Smooth muscle cell (in vitro differentiated cells): ENCODE measurements around the gene CPNE2. TPM values are rescaled to one million over a fixed set of nuclear protein-coding genes. Genes with fewer than 3 reads are reported as not detected.

Source experiments
- DNase-seq: peaks from one replicate; lab custom pipeline; 2025; ENCODE audit not compliant: unreplicated experiment; lab: John Stamatoyannopoulos, UW
- H2AFZ ChIP-seq: fragments of 200-600 bp; sonication (generic); 2 replicates; pipeline ENCODE4 v1.6.0; 2016; ENCODE audit warnings: antibody characterized with exemption, low read depth, mild to moderate bottlenecking
- H3F3A ChIP-seq: fragments of 200-600 bp; sonication (generic); 2 replicates; pipeline ENCODE4 v1.6.0; 2017; ENCODE audit warnings: antibody characterized with exemption, low read depth
- H3K27ac ChIP-seq: fragments of 200-600 bp; sonication (generic); 2 replicates; pipeline ENCODE4 v1.5.1; 2016; ENCODE audit warnings: low read depth, mild to moderate bottlenecking
- H3K27me3 ChIP-seq: fragments of 200-600 bp; sonication (generic); 2 replicates; pipeline ENCODE4 v1.6.1; 2016; ENCODE audit warnings: low read depth, mild to moderate bottlenecking
- H3K36me3 ChIP-seq: fragments of 200-600 bp; sonication (generic); 2 replicates; pipeline ENCODE4 v1.5.1; 2016; ENCODE audit warnings: low read depth
- H3K4me1 ChIP-seq: fragments of 200-600 bp; sonication (generic); 2 replicates; pipeline ENCODE4 v1.5.1; 2016; ENCODE audit warnings: low read depth
- H3K4me2 ChIP-seq: fragments of 200-600 bp; sonication (generic); 2 replicates; pipeline ENCODE4 v1.6.0; 2016; ENCODE audit warnings: mild to moderate bottlenecking
- H3K4me3 ChIP-seq: fragments of 200-600 bp; sonication (generic); 2 replicates; pipeline ENCODE4 v1.5.1; 2016; ENCODE audit warnings: mild to moderate bottlenecking
- H3K79me2 ChIP-seq: fragments of 200-600 bp; sonication (generic); 2 replicates; pipeline ENCODE4 v1.6.0; 2016; ENCODE audit warnings: low read depth, mild to moderate bottlenecking
- H3K9ac ChIP-seq: fragments of 200-600 bp; sonication (generic); 2 replicates; pipeline ENCODE4 v1.6.0; 2016; ENCODE audit warnings: low read depth
- H3K9me3 ChIP-seq: fragments of 200-600 bp; sonication (generic); replicated peaks from 2 replicates; pipeline ENCODE4 v1.5.1; 2016; ENCODE audit warnings: low read depth
- H4K20me1 ChIP-seq: fragments of 200-600 bp; sonication (generic); 2 replicates; pipeline ENCODE4 v1.6.0; 2016; ENCODE audit warnings: low read depth
- CTCF ChIP-seq: fragments of 200-600 bp; sonication (generic); IDR thresholded peaks from 2 replicates; pipeline ENCODE4 v1.5.1; 2017; ENCODE audit warnings: borderline replicate concordance, mild to moderate bottlenecking, antibody characterized with exemption; ENCODE audit not compliant: insufficient read depth, poor library complexity, severe bottlenecking
- WGBS: methylation state at CpG from one replicate; pipeline ENCODE4 v1.1.7; 2016; ENCODE audit warnings: low lambda C conversion rate; 5-methylcytosine and 5-hydroxymethylcytosine counted together
- polyA plus RNA-seq: library from polyadenylated mRNA; unstranded; fragments of >200 nt; fragmentation: Nextera tagmentation; extraction: Ambion mirVana; gene quantifications from 2 replicates; pipeline ENCODE4 v1.2.1, GENCODE V29; 2016
- total RNA-seq: library from RNA; depleted of rRNA; stranded (reverse); fragments of >200 nt; gene quantifications from 2 replicates; pipeline ENCODE4 v1.2.3, GENCODE V29; 2014

Gene CPNE2
- total and polyA plus RNA-seq, 2 experiments from 2014 or later = 18.2 to 19.8 TPM

- Histone ChIP-seq H3K4me2 (no peak overlapping the region), H4K20me1 (no peaks in the 10 kb centered on the region), H3K79me2 (no peaks in the 10 kb centered on the region), H3K36me3 (no peaks in the 10 kb centered on the region), H2AFZ (no peak overlapping the region), H3F3A (no peaks in the 10 kb centered on the region), H3K27me3 (no peaks in the 10 kb centered on the region), H3K27ac (no peak overlapping the region), H3K9me3 (no peaks in the 10 kb centered on the region), H3K4me3 (no peak overlapping the region), H3K9ac (no peak overlapping the region), H3K4me1 (no peaks in the 10 kb centered on the region)
- 94% methylated on average over 7 of the region's 7 CpGs for WGBS
- DNase-seq = no peak
- TF ChIP-seq CTCF = no peak
Measured at GRCh38 chr16:57123216-57123973, 31.0 kb downstream of the CPNE2 start.

GRCh38 chr16:57123974-57124674 is 31.7 kb downstream of the CPNE2 start:
- no peak overlapping the region for H3K9ac ChIP-seq
- H3K27ac ChIP-seq = no peak overlapping the region
- H3K27me3 ChIP-seq = no peaks in the 10 kb centered on the region
- H4K20me1 ChIP-seq = no peaks in the 10 kb centered on the region
- no peak overlapping the region for H3K4me2 ChIP-seq
- no peak overlapping the region for H3K4me3 ChIP-seq
- H2AFZ ChIP-seq = no peak overlapping the region
- no peaks in the 10 kb centered on the region for H3F3A ChIP-seq
- TF ChIP-seq CTCF = no peak
- DNase-seq = no peak
- no peaks in the 10 kb centered on the region for H3K79me2 ChIP-seq
- 92% methylated on average over 9 of the region's 11 CpGs for WGBS
- H3K9me3 ChIP-seq = no peaks in the 10 kb centered on the region
- no peaks in the 10 kb centered on the region for H3K36me3 ChIP-seq
- H3K4me1 ChIP-seq = no peaks in the 10 kb centered on the region

- no peak for TF ChIP-seq CTCF
- Histone ChIP-seq H3K9ac (no peak overlapping the region), H3K9me3 (no peaks in the 10 kb centered on the region), H3K79me2 (no peaks in the 10 kb centered on the region), H3K4me3 (no peak overlapping the region), H3F3A (no peaks in the 10 kb centered on the region), H4K20me1 (no peaks in the 10 kb centered on the region), H3K36me3 (no peaks in the 10 kb centered on the region), H3K4me2 (no peak overlapping the region), H2AFZ (no peak overlapping the region), H3K4me1 (no peaks in the 10 kb centered on the region), H3K27ac (no peak overlapping the region), H3K27me3 (no peaks in the 10 kb centered on the region)
- no peak for DNase-seq
- 98% methylated on average over 4 of the region's 4 CpGs for WGBS
Measured at GRCh38 chr16:57125376-57125775, 33.0 kb downstream of the CPNE2 start.
